Measurements from ENCODE around the gene CD3E. TPM values are rescaled to one million over a fixed set of nuclear protein-coding genes. Genes with fewer than 3 reads are reported as not detected.

CD3E gene
- total and polyA plus RNA-seq, 9 of the 15 experiments (the other 6 are each of a cell fraction or from before 2014, with no cell fraction given) = 0.07 to 0.62 (median 0.19) TPM; not detected in 5

- TF ChIP-seq, protein P1, sequence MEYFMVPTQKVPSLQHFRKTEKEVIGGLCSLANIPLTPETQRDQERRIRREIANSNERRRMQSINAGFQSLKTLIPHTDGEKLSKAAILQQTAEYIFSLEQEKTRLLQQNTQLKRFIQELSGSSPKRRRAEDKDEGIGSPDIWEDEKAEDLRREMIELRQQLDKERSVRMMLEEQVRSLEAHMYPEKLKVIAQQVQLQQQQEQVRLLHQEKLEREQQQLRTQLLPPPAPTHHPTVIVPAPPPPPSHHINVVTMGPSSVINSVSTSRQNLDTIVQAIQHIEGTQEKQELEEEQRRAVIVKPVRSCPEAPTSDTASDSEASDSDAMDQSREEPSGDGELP (CRISPR knock-in tag; IDR thresholded peaks at IDR 0.05; ENCODE audit: borderline replicate concordance) = peak; percentile 7; the same call in 1 of the 2 replicates
- no peak for TF ChIP-seq ZBTB8A (IDR thresholded peaks at IDR 0.05; ENCODE audit: partially characterized antibody)
- TF ChIP-seq, protein P2, sequence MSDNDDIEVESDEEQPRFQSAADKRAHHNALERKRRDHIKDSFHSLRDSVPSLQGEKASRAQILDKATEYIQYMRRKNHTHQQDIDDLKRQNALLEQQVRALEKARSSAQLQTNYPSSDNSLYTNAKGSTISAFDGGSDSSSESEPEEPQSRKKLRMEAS (CRISPR knock-in tag; IDR thresholded peaks at IDR 0.05) = no peak
- 0 out of 4 replicates have a peak, but pooled peaks of 1 of the 2 experiments have one; percentile 25 for TF ChIP-seq ARNT (IDR thresholded peaks at IDR 0.05)
- no peak for TF ChIP-seq ZNF830 (CRISPR knock-in tag; IDR thresholded peaks at IDR 0.05)
- peak; percentile 59; the same call in 1 of the 2 replicates for TF ChIP-seq LEF1 (IDR thresholded peaks at IDR 0.05)
- peak; percentile 56; the same call in 1 of the 2 replicates for TF ChIP-seq HDAC2 (IDR thresholded peaks at IDR 0.05)
- no peak for TF ChIP-seq CAMTA2 (CRISPR knock-in tag; conservative IDR thresholded peaks at IDR 0.05)
- TF ChIP-seq, protein P3, sequence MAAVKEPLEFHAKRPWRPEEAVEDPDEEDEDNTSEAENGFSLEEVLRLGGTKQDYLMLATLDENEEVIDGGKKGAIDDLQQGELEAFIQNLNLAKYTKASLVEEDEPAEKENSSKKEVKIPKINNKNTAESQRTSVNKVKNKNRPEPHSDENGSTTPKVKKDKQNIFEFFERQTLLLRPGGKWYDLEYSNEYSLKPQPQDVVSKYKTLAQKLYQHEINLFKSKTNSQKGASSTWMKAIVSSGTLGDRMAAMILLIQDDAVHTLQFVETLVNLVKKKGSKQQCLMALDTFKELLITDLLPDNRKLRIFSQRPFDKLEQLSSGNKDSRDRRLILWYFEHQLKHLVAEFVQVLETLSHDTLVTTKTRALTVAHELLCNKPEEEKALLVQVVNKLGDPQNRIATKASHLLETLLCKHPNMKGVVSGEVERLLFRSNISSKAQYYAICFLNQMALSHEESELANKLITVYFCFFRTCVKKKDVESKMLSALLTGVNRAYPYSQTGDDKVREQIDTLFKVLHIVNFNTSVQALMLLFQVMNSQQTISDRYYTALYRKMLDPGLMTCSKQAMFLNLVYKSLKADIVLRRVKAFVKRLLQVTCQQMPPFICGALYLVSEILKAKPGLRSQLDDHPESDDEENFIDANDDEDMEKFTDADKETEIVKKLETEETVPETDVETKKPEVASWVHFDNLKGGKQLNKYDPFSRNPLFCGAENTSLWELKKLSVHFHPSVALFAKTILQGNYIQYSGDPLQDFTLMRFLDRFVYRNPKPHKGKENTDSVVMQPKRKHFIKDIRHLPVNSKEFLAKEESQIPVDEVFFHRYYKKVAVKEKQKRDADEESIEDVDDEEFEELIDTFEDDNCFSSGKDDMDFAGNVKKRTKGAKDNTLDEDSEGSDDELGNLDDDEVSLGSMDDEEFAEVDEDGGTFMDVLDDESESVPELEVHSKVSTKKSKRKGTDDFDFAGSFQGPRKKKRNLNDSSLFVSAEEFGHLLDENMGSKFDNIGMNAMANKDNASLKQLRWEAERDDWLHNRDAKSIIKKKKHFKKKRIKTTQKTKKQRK (IDR thresholded peaks at IDR 0.05; ENCODE audit: borderline replicate concordance, low read depth, low read length) = no peak
- no peak for TF ChIP-seq KLF16 (IDR thresholded peaks at IDR 0.05)
- TF ChIP-seq KDM1A (IDR thresholded peaks at IDR 0.05) = peak; percentile 54 to 65
- TF ChIP-seq, protein P4, sequence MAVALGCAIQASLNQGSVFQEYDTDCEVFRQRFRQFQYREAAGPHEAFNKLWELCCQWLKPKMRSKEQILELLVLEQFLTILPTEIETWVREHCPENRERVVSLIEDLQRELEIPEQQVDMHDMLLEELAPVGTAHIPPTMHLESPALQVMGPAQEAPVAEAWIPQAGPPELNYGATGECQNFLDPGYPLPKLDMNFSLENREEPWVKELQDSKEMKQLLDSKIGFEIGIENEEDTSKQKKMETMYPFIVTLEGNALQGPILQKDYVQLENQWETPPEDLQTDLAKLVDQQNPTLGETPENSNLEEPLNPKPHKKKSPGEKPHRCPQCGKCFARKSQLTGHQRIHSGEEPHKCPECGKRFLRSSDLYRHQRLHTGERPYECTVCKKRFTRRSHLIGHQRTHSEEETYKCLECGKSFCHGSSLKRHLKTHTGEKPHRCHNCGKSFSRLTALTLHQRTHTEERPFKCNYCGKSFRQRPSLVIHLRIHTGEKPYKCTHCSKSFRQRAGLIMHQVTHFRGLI (CRISPR knock-in tag; IDR thresholded peaks at IDR 0.05) = no peak
- peak; percentile 81 for TF ChIP-seq NFRKB (IDR thresholded peaks at IDR 0.05; ENCODE audit: low read depth)
- TF ChIP-seq KLF6 (CRISPR knock-in tag; IDR thresholded peaks at IDR 0.05; ENCODE audit: borderline replicate concordance) = no peak
- TF ChIP-seq, protein P5, sequence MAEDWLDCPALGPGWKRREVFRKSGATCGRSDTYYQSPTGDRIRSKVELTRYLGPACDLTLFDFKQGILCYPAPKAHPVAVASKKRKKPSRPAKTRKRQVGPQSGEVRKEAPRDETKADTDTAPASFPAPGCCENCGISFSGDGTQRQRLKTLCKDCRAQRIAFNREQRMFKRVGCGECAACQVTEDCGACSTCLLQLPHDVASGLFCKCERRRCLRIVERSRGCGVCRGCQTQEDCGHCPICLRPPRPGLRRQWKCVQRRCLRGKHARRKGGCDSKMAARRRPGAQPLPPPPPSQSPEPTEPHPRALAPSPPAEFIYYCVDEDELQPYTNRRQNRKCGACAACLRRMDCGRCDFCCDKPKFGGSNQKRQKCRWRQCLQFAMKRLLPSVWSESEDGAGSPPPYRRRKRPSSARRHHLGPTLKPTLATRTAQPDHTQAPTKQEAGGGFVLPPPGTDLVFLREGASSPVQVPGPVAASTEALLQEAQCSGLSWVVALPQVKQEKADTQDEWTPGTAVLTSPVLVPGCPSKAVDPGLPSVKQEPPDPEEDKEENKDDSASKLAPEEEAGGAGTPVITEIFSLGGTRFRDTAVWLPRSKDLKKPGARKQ (CRISPR knock-in tag; IDR thresholded peaks at IDR 0.05) = no peak
- no peak for TF ChIP-seq NR3C1 (CRISPR knock-in tag; IDR thresholded peaks at IDR 0.05)
- TF ChIP-seq GABPB2 (CRISPR knock-in tag; conservative IDR thresholded peaks at IDR 0.05) = no peak
- TF ChIP-seq ZNF57 (CRISPR knock-in tag; IDR thresholded peaks at IDR 0.05) = no peak
- TF ChIP-seq RBM15 (IDR thresholded peaks at IDR 0.05; ENCODE audit: insufficient read depth, low read length) = no peak
These were observed 38.1 kb downstream of the CD3E start, which contains the start of gene CD3D (continued) for GRCh38 chr11:118342503-118343161.

All from K562 (cell line).